Progenitor cell of endocrine pancreas (in vitro differentiated cells): Measurements from ENCODE around the gene DTNA. TPM values are rescaled to one million over a fixed set of nuclear protein-coding genes. Genes with fewer than 3 reads are reported as not detected.
A peak's percentile ranks its signal among the peaks of the same experiment; 100 is the strongest.

ENCODE experiments used
- DNase-seq: peaks from one replicate; pipeline ENCODE4 v3.0.0; 2021; ENCODE audit warnings: low spot score; ENCODE audit not compliant: unreplicated experiment
- H3K27ac Mint-ChIP-seq: 2 replicates; pipeline ENCODE4 v1.8.0; 2021; ENCODE audit warnings: mild to moderate bottlenecking, moderate library complexity, mixed read lengths
- H3K27me3 Mint-ChIP-seq: 2 replicates; pipeline ENCODE4 v1.8.0; 2021; ENCODE audit warnings: mixed read lengths
- H3K36me3 Mint-ChIP-seq: 2 replicates; pipeline ENCODE4 v1.8.0; 2022; ENCODE audit warnings: mixed read lengths; ENCODE audit not compliant: insufficient read depth
- H3K4me1 Mint-ChIP-seq: 2 replicates; pipeline ENCODE4 v1.8.0; 2021; ENCODE audit warnings: low read depth, mixed read lengths
- H3K4me3 Mint-ChIP-seq: 2 replicates; pipeline ENCODE4 v1.8.0; 2021; ENCODE audit warnings: low read depth, mild to moderate bottlenecking, moderate library complexity, mixed read lengths
- H3K9me3 Mint-ChIP-seq: 2 replicates; pipeline ENCODE4 v1.8.0; 2021; ENCODE audit warnings: low read depth, mixed read lengths
- total RNA-seq: library from RNA; stranded (reverse); gene quantifications from 2 replicates; pipeline ENCODE4 v1.2.1, GENCODE V29; 2021
- TF ChIP-seq, protein P1 (sequence below): fragments of 200-600 bp; sonication (generic); IDR thresholded peaks from one replicate; pipeline ENCODE4 v1.5.0; 2021; ENCODE audit warnings: antibody characterized with exemption, mild to moderate bottlenecking; ENCODE audit not compliant: unreplicated experiment

The DTNA gene
- total RNA-seq, 1 donor from 2014 or later: 25.4 TPM

GRCh38 chr18:34773961-34774766 is 64.1 kb downstream of the DTNA start:
- TF ChIP-seq, protein P1, sequence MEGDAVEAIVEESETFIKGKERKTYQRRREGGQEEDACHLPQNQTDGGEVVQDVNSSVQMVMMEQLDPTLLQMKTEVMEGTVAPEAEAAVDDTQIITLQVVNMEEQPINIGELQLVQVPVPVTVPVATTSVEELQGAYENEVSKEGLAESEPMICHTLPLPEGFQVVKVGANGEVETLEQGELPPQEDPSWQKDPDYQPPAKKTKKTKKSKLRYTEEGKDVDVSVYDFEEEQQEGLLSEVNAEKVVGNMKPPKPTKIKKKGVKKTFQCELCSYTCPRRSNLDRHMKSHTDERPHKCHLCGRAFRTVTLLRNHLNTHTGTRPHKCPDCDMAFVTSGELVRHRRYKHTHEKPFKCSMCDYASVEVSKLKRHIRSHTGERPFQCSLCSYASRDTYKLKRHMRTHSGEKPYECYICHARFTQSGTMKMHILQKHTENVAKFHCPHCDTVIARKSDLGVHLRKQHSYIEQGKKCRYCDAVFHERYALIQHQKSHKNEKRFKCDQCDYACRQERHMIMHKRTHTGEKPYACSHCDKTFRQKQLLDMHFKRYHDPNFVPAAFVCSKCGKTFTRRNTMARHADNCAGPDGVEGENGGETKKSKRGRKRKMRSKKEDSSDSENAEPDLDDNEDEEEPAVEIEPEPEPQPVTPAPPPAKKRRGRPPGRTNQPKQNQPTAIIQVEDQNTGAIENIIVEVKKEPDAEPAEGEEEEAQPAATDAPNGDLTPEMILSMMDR: no peak
- no peaks in the 10 kb centered on the region for H3K27me3 Mint-ChIP-seq
- H3K4me3 Mint-ChIP-seq: no peak overlapping the region
- peaks cover under 1% of the 10 kb centered on the region for H3K4me1 Mint-ChIP-seq
- H3K36me3 Mint-ChIP-seq: peaks cover 1% of the 10 kb centered on the region
- peak overlapping the region; percentile 10 for H3K27ac Mint-ChIP-seq
- no peak for DNase-seq
- H3K9me3 Mint-ChIP-seq: no peaks in the 10 kb centered on the region

DNA sequence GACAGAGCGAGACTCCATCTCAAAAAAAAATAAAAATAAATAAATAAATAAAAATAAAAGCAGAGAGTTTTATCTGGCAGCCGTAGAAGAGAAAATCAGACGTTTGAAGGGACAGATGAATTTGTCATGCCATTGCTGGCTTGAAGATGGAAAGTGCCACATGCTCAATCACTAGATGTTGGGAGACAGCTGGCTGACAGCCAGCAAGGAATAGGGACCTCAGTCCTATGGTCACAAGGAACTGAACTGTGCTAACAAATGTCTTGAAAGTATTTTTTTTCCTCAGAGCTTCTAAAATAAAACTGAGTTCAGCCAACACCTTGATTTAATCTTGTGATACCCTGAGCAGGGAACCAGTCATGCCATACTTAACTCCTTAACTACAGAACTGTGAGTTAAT is 65.4 kb downstream of the DTNA start:
- Mint-ChIP-seq H3K36me3 (peaks cover 1% of the 10 kb centered on the region), H3K27me3 (no peaks in the 10 kb centered on the region), H3K4me3 (no peak overlapping the region), H3K27ac (no peak overlapping the region), H3K4me1 (no peaks in the 10 kb centered on the region), H3K9me3 (no peaks in the 10 kb centered on the region)
- no peak for DNase-seq
- TF ChIP-seq, protein P1: no peak

GRCh38 chr18:34779112-34779511 is 69.0 kb downstream of the DTNA start:
- no peak for DNase-seq
- H3K27me3 Mint-ChIP-seq: no peaks in the 10 kb centered on the region
- no peaks in the 10 kb centered on the region for H3K4me1 Mint-ChIP-seq
- no peak overlapping the region for H3K4me3 Mint-ChIP-seq
- no peaks in the 10 kb centered on the region for H3K9me3 Mint-ChIP-seq
- TF ChIP-seq, protein P1: no peak
- no peak overlapping the region for H3K27ac Mint-ChIP-seq
- H3K36me3 Mint-ChIP-seq: peaks cover 1% of the 10 kb centered on the region

GRCh38 chr18:34780856-34781255 is 70.8 kb downstream of the DTNA start:
- TF ChIP-seq, protein P1: no peak
- no peaks in the 10 kb centered on the region for H3K27me3 Mint-ChIP-seq

DNA sequence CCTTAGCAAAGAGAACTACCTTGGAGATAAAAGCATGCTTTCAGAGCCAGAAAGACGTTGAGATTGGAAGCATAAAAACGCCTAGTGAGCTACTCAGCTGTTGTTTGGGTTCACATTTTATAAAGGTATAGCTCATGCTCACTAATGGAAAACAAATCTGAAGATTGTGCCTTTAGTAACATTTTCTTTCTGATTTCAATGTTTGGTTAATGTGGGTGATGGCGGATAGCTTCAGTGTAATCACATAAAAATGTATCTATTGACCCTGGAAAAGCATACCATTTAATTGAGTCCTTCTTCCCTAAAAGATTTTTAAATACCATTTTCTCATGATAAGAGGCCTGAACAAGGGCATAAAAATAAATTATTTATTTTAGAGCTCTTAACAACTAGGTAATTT is 73.4 kb downstream of the DTNA start:
- TF ChIP-seq, protein P1: no peak
- H3K4me3 Mint-ChIP-seq: no peak overlapping the region
- H3K27me3 Mint-ChIP-seq: no peaks in the 10 kb centered on the region
- H3K9me3 Mint-ChIP-seq: no peaks in the 10 kb centered on the region
- no peak overlapping the region for H3K27ac Mint-ChIP-seq
- no peaks in the 10 kb centered on the region for H3K4me1 Mint-ChIP-seq
- no peak for DNase-seq
- H3K36me3 Mint-ChIP-seq: no peaks in the 10 kb centered on the region

More at GRCh38 chr18:34780856-34781255, 70.8 kb downstream of the DTNA start:
- no peak overlapping the region for H3K4me3 Mint-ChIP-seq
- DNase-seq: no peak
- no peaks in the 10 kb centered on the region for H3K4me1 Mint-ChIP-seq
- peaks cover 1% of the 10 kb centered on the region for H3K36me3 Mint-ChIP-seq
- H3K9me3 Mint-ChIP-seq: no peaks in the 10 kb centered on the region
- no peak overlapping the region for H3K27ac Mint-ChIP-seq
